HG03280 (cell line): ENCODE data around the gene GPR62.
"Not testable (repeated sequence)": the region's sequence is repeated elsewhere in the genome, so short reads cannot be mapped to it uniquely, and the experiment has no call there.

Experiments used
- ATAC-seq: cut with Tn5 transposase; IDR thresholded peaks from one replicate; pipeline ENCODE4 v1.9.1; 2021; ENCODE audit warnings: mild to moderate bottlenecking, moderate library complexity; ENCODE audit not compliant: unreplicated experiment

The GPR62 gene

GRCh38 chr3:51988286-51989146, 33.3 kb downstream of the GPR62 start:
- ATAC-seq: no peak

GRCh38 chr3:51990501-51990971, 35.4 kb downstream of the GPR62 start:
- not testable (repeated sequence) for ATAC-seq

- no peak for ATAC-seq
These were observed 37.0 kb downstream of the GPR62 start for GRCh38 chr3:51992017-51992682.

- not testable (repeated sequence) for ATAC-seq
These were observed 38.5 kb downstream of the GPR62 start for GRCh38 chr3:51993657-51994056.

GRCh38 chr3:51994530-51994929, 39.3 kb downstream of the GPR62 start:
- no peak for ATAC-seq

- ATAC-seq: peak; percentile 87
These were observed 40.4 kb downstream of the GPR62 start, which contains the start of gene RPL29 for GRCh38 chr3:51995346-51996163. RPL29 (minus strand) TSS chr3:51995895; CDS start chr3:51995461, 434 bp downstream.

- ATAC-seq: no peak
These were observed 42.0 kb downstream of the GPR62 start for GRCh38 chr3:51997172-51997571.

GRCh38 chr3:51997935-51998596, 42.9 kb downstream of the GPR62 start:
- no peak for ATAC-seq

GRCh38 chr3:51998774-51999173, 43.6 kb downstream of the GPR62 start:
- ATAC-seq: no peak

- no peak for ATAC-seq
These were observed 44.7 kb downstream of the GPR62 start for GRCh38 chr3:51999846-52000245.

GRCh38 chr3:52001443-52001974, 46.3 kb downstream of the GPR62 start:
- ATAC-seq: peak; percentile 79

GRCh38 chr3:52002748-52003147, 47.6 kb downstream of the GPR62 start:
- ATAC-seq: no peak

GRCh38 chr3:52004163-52004787, 49.1 kb downstream of the GPR62 start:
- no peak for ATAC-seq

- no peak for ATAC-seq
These were observed 49.8 kb downstream of the GPR62 start for GRCh38 chr3:52004906-52005395.

GRCh38 chr3:52005571-52005986, 50.4 kb downstream of the GPR62 start:
- ATAC-seq: no peak

GRCh38 chr3:52006017-52006819, 51.0 kb downstream of the GPR62 start:
- no peak for ATAC-seq

GRCh38 chr3:52006820-52007133, 51.6 kb downstream of the GPR62 start:
- no peak for ATAC-seq
